GM12878 (cell line): ENCODE measurements around the gene YAP1.

Experiments used
- NFXL1 ChIP-seq: fragments of 450-650 bp; IDR thresholded peaks from 2 replicates; pipeline ENCODE4 v1.6.1; 2017; ENCODE audit warnings: antibody characterized with exemption, mild to moderate bottlenecking, borderline replicate concordance
- PKNOX1 ChIP-seq: fragments of 450-650 bp; IDR thresholded peaks from 2 replicates; pipeline ENCODE4 v1.6.1; 2016; ENCODE audit warnings: mild to moderate bottlenecking
- POLR2A ChIP-seq: IDR thresholded peaks from 2 replicates; pipeline ENCODE4 v1.6.1; 2011; ENCODE audit warnings: low read depth, mild to moderate bottlenecking, low read length
- ZBTB40 ChIP-seq: fragments of 450-650 bp; IDR thresholded peaks from 2 replicates; pipeline ENCODE4 v1.6.1; 2016; ENCODE audit warnings: mild to moderate bottlenecking, moderate library complexity, borderline replicate concordance

- TF ChIP-seq ZBTB40 = no peak
- no peak for TF ChIP-seq NFXL1
- TF ChIP-seq PKNOX1 = no peak
- TF ChIP-seq POLR2A = no peak
Observed at GRCh38 chr11:102272047-102272824, 162.0 kb downstream of the YAP1 start.
